Activated CD8-positive, alpha-beta T cell treated with anti-CD3 and anti-CD28 coated beads, Interleukin-2, amount 10 ng/mL, durations not matched to agents 7 days and 5 days (primary cell): ENCODE measurements around the gene TREM2. TPM values are rescaled to one million over a fixed set of nuclear protein-coding genes. Genes with fewer than 3 reads are reported as not detected.

ENCODE experiments used
- ATAC-seq: fragments of 150-1000 bp; cut with Tn5 transposase; one replicate; pipeline ENCODE4 v1.10.0; 2021; ENCODE audit warnings: moderate library complexity
- CTCF ChIA-PET: fragments of 350-600 bp; sonication (Branson Sonifier 250); formaldehyde crosslinking; loops from one replicate; lab custom pipeline; 2021; ENCODE audit warnings: antibody characterized with exemption; lab: Charles Lee
- POLR2A ChIA-PET: fragments of 350-600 bp; sonication (Branson Sonifier 250); formaldehyde crosslinking; loops from one replicate; lab custom pipeline; 2021; ENCODE audit warnings: antibody characterized with exemption; lab: Charles Lee
- DNase-seq: peaks from one replicate; pipeline ENCODE4 v3.0.0-alpha.2; 2020
- H3K27ac Mint-ChIP-seq: one replicate; pipeline ENCODE4 v1.8.0; 2021; ENCODE audit warnings: mild to moderate bottlenecking, mixed read lengths
- H3K27me3 Mint-ChIP-seq: one replicate; pipeline ENCODE4 v1.8.0; 2021; ENCODE audit warnings: low read depth, mixed read lengths
- H3K36me3 Mint-ChIP-seq: one replicate; pipeline ENCODE4 v1.8.0; 2021; ENCODE audit warnings: low read depth, mixed read lengths
- H3K4me1 Mint-ChIP-seq: one replicate; pipeline ENCODE4 v1.8.0; 2021; ENCODE audit warnings: low read depth, mixed read lengths
- H3K4me3 Mint-ChIP-seq: one replicate; pipeline ENCODE4 v1.8.0; 2021; ENCODE audit warnings: mild to moderate bottlenecking, mixed read lengths
- H3K9me3 Mint-ChIP-seq: one replicate; pipeline ENCODE4 v1.8.0; 2022; ENCODE audit warnings: mixed read lengths; ENCODE audit not compliant: insufficient read depth
- total RNA-seq, 2 experiments: library from RNA; stranded (reverse); gene quantifications; one replicate each; pipeline ENCODE4 v1.2.3, GENCODE V29; 2021

TREM2 gene
- total RNA-seq, 2 experiments from 2014 or later: not detected

DNA sequence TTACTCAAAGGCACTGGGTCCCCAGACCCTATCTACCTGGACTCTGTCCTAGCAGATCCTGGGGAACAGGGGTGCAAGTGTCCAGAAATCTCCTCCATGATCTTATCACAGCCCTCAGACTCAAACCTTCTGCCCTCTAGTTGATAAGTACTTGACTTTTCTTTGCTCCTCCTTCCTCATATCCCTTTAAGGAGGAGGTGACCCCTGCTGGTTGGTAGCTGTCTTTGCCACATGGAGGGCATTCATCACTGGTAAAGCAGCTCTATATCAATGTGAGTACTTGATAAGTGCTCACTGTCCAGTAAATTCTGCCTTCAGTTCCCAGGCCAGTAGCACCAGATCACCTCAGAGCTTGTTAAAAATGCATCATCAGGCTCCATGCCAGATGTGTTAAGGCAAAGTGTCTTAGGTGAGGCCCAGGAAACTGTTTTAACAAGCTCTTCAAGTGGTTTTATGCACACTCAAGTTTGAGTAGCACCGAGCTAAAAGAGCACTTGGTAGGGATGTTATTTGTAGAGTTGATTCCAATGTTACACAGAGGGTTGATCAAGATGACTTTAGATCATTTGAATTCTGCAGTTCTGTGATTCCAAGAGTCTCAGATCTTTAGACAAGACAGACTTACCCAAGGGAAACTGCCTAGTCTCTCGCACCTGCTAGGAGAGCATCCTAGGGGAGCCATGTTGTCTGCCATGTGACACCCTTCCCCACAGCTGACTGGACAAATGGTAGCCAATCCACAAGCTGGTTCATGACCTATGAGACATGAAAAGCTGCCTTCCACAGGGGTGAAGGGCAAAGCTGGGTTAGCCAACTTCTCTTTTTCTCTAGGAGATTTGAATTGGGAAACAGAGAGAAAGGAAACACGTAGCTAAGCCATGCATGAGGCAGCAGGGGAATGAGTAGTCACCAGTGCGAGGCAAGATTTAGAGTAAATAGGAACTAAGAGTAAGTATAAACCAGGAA, 19.4 kb upstream of the TREM2 start:
- H3K9me3 Mint-ChIP-seq: no peaks in the 10 kb centered on the region
- ATAC-seq (peak; percentile 98), DNase-seq (peak; percentile 79)
- H3K27me3 Mint-ChIP-seq: peaks cover 6% of the 10 kb centered on the region
- CTCF ChIA-PET: interaction anchor here (0.6 to 4.2 kb wide), 52 partner anchors 9 to 244 kb away, joined by 3 to 27 read pairs (median 6); partner anchors contain the start of genes NFYA, OARD1, TREML2 and TSPO2
- H3K4me1 Mint-ChIP-seq: peaks cover 40% of the 10 kb centered on the region
- POLR2A ChIA-PET: interaction anchor here (0.8 to 1.2 kb wide), 2 partner anchors 18 to 106 kb away, joined by 3 to 4 read pairs; partner anchors contain the start of gene TREML2
- no peaks in the 10 kb centered on the region for H3K36me3 Mint-ChIP-seq
- no peak overlapping the region for H3K4me3 Mint-ChIP-seq
- H3K27ac Mint-ChIP-seq: peak overlapping the region; percentile 53

- no peak for ATAC-seq
These were observed 18.6 kb upstream of the TREM2 start for GRCh38 chr6:41181566-41181965.

GRCh38 chr6:41179163-41179562, 16.2 kb upstream of the TREM2 start:
- no peak overlapping the region for H3K27ac Mint-ChIP-seq
- no peaks in the 10 kb centered on the region for H3K9me3 Mint-ChIP-seq
- H3K4me3 Mint-ChIP-seq: no peak overlapping the region
- CTCF ChIA-PET: interaction anchor here (1.1 to 2.0 kb wide), 2 partner anchors 12 to 23 kb away, joined by 3 to 5 read pairs; no protein-coding TSS in a partner anchor
- POLR2A ChIA-PET: no interaction called here
- DNase-seq (no peak), ATAC-seq (no peak)
- H3K4me1 Mint-ChIP-seq: peaks cover 15% of the 10 kb centered on the region
- peaks cover 22% of the 10 kb centered on the region for H3K27me3 Mint-ChIP-seq
- H3K36me3 Mint-ChIP-seq: no peaks in the 10 kb centered on the region

More at GRCh38 chr6:41181566-41181965, 18.6 kb upstream of the TREM2 start:
- H3K4me3 Mint-ChIP-seq: no peak overlapping the region
- H3K27me3 Mint-ChIP-seq: peaks cover 14% of the 10 kb centered on the region
- no peaks in the 10 kb centered on the region for H3K36me3 Mint-ChIP-seq
- no peak for DNase-seq
- ChIA-PET POLR2A (interaction anchor here (1.2 kb wide), 1 partner anchor 105 kb away, joined by 3 read pairs; no protein-coding TSS in a partner anchor), CTCF (interaction anchor here (0.8 to 4.2 kb wide), 42 partner anchors 8 to 244 kb away, joined by 3 to 27 read pairs (median 6); partner anchors contain the start of genes NFYA, OARD1, TREML2 and TSPO2)
- H3K4me1 Mint-ChIP-seq: peaks cover 32% of the 10 kb centered on the region
- H3K27ac Mint-ChIP-seq: peak overlapping the region; percentile 53
- H3K9me3 Mint-ChIP-seq: no peaks in the 10 kb centered on the region

GRCh38 chr6:41177695-41178094, 14.8 kb upstream of the TREM2 start:
- CTCF ChIA-PET: interaction anchor here (1.1 to 2.2 kb wide), 3 partner anchors 19 to 129 kb away, joined by 3 to 7 read pairs (median 3); no protein-coding TSS in a partner anchor
- POLR2A ChIA-PET: no interaction called here

DNA sequence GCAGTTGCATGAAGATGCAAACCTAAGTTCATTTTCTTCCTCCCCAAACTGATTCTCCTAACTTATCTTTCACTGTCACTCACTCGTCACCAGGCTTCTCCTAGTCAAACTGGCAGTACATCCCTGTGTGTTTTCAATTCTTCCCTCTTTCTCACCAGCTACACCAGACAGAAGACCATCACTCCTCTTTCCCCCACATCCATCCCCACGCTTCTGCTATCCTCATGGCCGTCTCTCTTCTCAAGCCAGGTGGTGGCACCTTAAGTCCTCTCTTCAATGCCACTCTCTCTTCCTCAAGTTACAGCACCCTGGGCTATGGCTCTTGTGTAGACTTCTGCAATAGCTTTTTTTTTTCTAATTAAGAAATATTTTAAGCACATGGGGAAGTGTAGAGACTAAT, 14.4 kb upstream of the TREM2 start:
- H3K36me3 Mint-ChIP-seq: no peaks in the 10 kb centered on the region
- ChIA-PET POLR2A (no interaction called here), CTCF (interaction anchor here (1.1 to 2.2 kb wide), 3 partner anchors 20 to 130 kb away, joined by 3 to 7 read pairs (median 3); no protein-coding TSS in a partner anchor)
- no peak overlapping the region for H3K27ac Mint-ChIP-seq
- H3K9me3 Mint-ChIP-seq: no peaks in the 10 kb centered on the region
- ATAC-seq: no peak
- DNase-seq: no peak
- H3K27me3 Mint-ChIP-seq: peaks cover 22% of the 10 kb centered on the region
- peaks cover 10% of the 10 kb centered on the region for H3K4me1 Mint-ChIP-seq
- H3K4me3 Mint-ChIP-seq: no peak overlapping the region

More at GRCh38 chr6:41177695-41178094, 14.8 kb upstream of the TREM2 start:
- DNase-seq: no peak
- Mint-ChIP-seq H3K4me3 (no peak overlapping the region), H3K36me3 (no peaks in the 10 kb centered on the region), H3K27me3 (peaks cover 22% of the 10 kb centered on the region), H3K4me1 (peaks cover 14% of the 10 kb centered on the region), H3K9me3 (no peaks in the 10 kb centered on the region), H3K27ac (no peak overlapping the region)
- no peak for ATAC-seq

GRCh38 chr6:41176189-41176588, 13.3 kb upstream of the TREM2 start:
- Mint-ChIP-seq H3K4me1 (no peaks in the 10 kb centered on the region), H3K9me3 (no peaks in the 10 kb centered on the region), H3K4me3 (no peak overlapping the region), H3K27me3 (peaks cover 22% of the 10 kb centered on the region), H3K36me3 (no peaks in the 10 kb centered on the region), H3K27ac (no peak overlapping the region)
- ATAC-seq (no peak), DNase-seq (no peak)
- ChIA-PET CTCF (interaction anchor here (2.2 kb wide), 1 partner anchor 131 kb away, joined by 7 read pairs; no protein-coding TSS in a partner anchor), POLR2A (no interaction called here)

GRCh38 chr6:41175084-41175483, 12.2 kb upstream of the TREM2 start:
- H3K4me3 Mint-ChIP-seq: no peak overlapping the region
- H3K27ac Mint-ChIP-seq: no peak overlapping the region
- ChIA-PET CTCF (interaction anchor here (1.1 kb wide), 1 partner anchor 83 kb away, joined by 3 read pairs; no protein-coding TSS in a partner anchor), POLR2A (no interaction called here)
- no peaks in the 10 kb centered on the region for H3K9me3 Mint-ChIP-seq
- no peaks in the 10 kb centered on the region for H3K4me1 Mint-ChIP-seq
- ATAC-seq (no peak), DNase-seq (no peak)
- H3K27me3 Mint-ChIP-seq: peaks cover 22% of the 10 kb centered on the region
- H3K36me3 Mint-ChIP-seq: no peaks in the 10 kb centered on the region

GRCh38 chr6:41174610-41175009, 11.7 kb upstream of the TREM2 start:
- Mint-ChIP-seq H3K9me3 (no peaks in the 10 kb centered on the region), H3K36me3 (no peaks in the 10 kb centered on the region), H3K27me3 (peaks cover 22% of the 10 kb centered on the region), H3K27ac (no peak overlapping the region), H3K4me3 (no peak overlapping the region), H3K4me1 (no peaks in the 10 kb centered on the region)
- CTCF ChIA-PET: no interaction called here
- ATAC-seq (no peak), DNase-seq (no peak)
- POLR2A ChIA-PET: no interaction called here

- Mint-ChIP-seq H3K36me3 (no peaks in the 10 kb centered on the region), H3K4me1 (no peaks in the 10 kb centered on the region), H3K27me3 (peaks cover 20% of the 10 kb centered on the region), H3K27ac (no peak overlapping the region), H3K4me3 (no peak overlapping the region), H3K9me3 (no peaks in the 10 kb centered on the region)
- no peak for DNase-seq
- ChIA-PET POLR2A (no interaction called here), CTCF (interaction anchor here (2.3 kb wide), 1 partner anchor 10 kb away, joined by 8 read pairs; no protein-coding TSS in a partner anchor)
- no peak for ATAC-seq
These were observed 9.0 kb upstream of the TREM2 start for GRCh38 chr6:41171908-41172307.

DNA sequence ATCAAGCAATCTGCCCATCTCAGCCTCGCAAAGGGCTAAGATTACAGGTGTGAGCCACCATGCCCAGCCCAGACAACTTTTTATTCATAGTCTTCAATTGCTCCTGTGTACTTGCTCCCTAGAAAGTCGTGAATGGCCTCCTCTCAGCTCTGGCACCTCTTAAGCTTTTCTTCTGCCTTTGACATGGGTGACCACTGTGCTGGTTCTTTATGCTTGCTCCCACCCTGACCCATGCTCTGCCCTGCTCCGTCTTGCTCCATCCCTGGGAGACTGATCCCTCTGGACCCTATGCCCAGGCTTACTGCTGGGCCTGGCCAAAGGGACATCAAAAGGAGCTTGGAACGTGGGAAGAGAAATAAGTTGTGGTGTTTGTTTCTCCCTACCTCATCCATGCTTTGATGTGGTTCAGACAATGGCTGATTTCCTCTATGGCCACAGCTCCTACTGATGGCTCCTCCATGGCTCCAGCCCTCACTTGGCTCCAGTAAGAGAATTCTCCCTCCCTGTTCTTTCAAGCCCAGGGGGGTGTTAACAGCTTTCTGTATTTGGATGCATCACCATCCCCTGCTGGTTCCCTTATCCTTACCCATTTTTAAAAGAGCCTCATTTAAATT, 7.7 kb upstream of the TREM2 start:
- ChIA-PET POLR2A (no interaction called here), CTCF (interaction anchor here (1.3 to 2.3 kb wide), 3 partner anchors 11 to 149 kb away, joined by 3 to 8 read pairs (median 5); no protein-coding TSS in a partner anchor)
- Mint-ChIP-seq H3K36me3 (no peaks in the 10 kb centered on the region), H3K9me3 (no peaks in the 10 kb centered on the region), H3K4me3 (no peak overlapping the region), H3K4me1 (no peaks in the 10 kb centered on the region), H3K27ac (no peak overlapping the region), H3K27me3 (peaks cover 16% of the 10 kb centered on the region)
- no peak for ATAC-seq
- DNase-seq: no peak

DNA sequence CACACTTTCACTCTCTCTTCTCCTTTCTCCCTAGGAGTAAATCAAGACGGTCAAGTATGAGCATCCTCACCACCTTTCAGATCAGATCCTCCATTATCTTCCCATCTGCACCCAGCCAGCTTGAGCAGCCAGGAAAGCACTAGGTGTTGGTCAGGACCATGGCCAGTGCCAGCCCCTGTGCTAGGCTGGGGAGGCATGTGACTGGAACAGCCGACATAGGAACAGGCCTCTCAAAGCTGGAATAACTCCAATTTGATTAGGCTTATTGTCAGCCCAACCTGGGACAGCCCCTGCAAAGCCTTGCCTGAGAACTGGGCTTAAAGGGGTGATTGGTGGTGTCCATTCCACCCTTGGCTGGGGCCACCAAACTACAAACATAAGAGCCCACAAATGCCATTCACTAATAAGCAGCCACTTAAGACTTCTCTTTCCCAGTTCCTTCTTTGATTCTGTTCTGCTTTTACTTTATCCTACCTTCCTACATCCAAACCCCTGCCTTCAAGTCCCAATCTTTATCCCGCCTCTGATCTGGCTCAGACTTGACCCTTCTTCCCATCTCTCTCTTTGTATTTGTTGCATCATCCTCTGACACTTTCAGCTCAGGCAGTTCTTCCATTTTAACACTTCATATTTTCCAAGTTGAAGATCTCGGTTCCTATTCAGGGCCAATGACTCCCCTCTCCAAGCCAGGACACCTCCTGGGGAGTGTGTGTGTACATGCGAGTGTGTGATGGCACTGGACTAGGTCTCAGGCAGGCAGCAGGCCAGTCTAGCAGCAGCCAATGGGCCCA, 4.5 kb upstream of the TREM2 start:
- H3K4me3 Mint-ChIP-seq: no peak overlapping the region
- ChIA-PET POLR2A (no interaction called here), CTCF (interaction anchor here (1.4 kb wide), 1 partner anchor 15 kb away, joined by 4 read pairs; no protein-coding TSS in a partner anchor)
- no peak for ATAC-seq
- H3K4me1 Mint-ChIP-seq: no peaks in the 10 kb centered on the region
- no peaks in the 10 kb centered on the region for H3K9me3 Mint-ChIP-seq
- peaks cover 14% of the 10 kb centered on the region for H3K27me3 Mint-ChIP-seq
- no peaks in the 10 kb centered on the region for H3K36me3 Mint-ChIP-seq
- DNase-seq: peak; percentile 36
- H3K27ac Mint-ChIP-seq: no peak overlapping the region
